Liver (tissue), 9 donors: ENCODE data around the gene MYO15A. TPM values are rescaled to one million over a fixed set of nuclear protein-coding genes. Genes with fewer than 3 reads are reported as not detected.

ENCODE experiments used
- DNase-seq: peaks from one replicate; pipeline ENCODE4 v3.0.0-alpha.2; 2017; ENCODE audit warnings: low spot score
- H3K27ac ChIP-seq, 2 donors: one replicate each; pipeline ENCODE4 v1.7.0; 2013; ENCODE audit warnings: inconsistent platforms in 2 of 2, low read length in 2 of 2, control low read depth in 1 of 2, low read depth in 1 of 2, mild to moderate bottlenecking in 1 of 2
- H3K27me3 ChIP-seq, 4 donors: one replicate each; pipeline versions ENCODE4 v1.6.1 to v1.7.0; 2013; ENCODE audit warnings: low read length in 3 of 4, inconsistent platforms in 1 of 4, mild to moderate bottlenecking in 1 of 4, moderate library complexity in 1 of 4; ENCODE audit not compliant: control insufficient read depth in 4 of 4, insufficient read depth in 4 of 4
- H3K36me3 ChIP-seq, 4 donors: one replicate each; pipeline versions ENCODE4 v1.6.1 to v1.7.0; 2013; ENCODE audit warnings: low read length in 3 of 4, mild to moderate bottlenecking in 3 of 4, low read depth in 1 of 4, moderate library complexity in 1 of 4; ENCODE audit not compliant: control insufficient read depth in 4 of 4, insufficient read depth in 3 of 4
- H3K4me1 ChIP-seq, 4 donors: one replicate each; pipeline versions ENCODE4 v1.6.1 to v1.7.0; 2013; ENCODE audit warnings: low read length in 3 of 4, mild to moderate bottlenecking in 3 of 4, moderate library complexity in 1 of 4; ENCODE audit not compliant: control insufficient read depth in 4 of 4, insufficient read depth in 4 of 4
- H3K4me3 ChIP-seq, 3 donors: one replicate each; pipeline versions ENCODE4 v1.6.1 to v1.7.0; 2013; ENCODE audit warnings: low read length in 3 of 3, control low read depth in 1 of 3, low read depth in 1 of 3, mild to moderate bottlenecking in 1 of 3
- H3K9ac ChIP-seq, 2 donors: one replicate each; pipeline ENCODE4 v1.7.0; 2013; ENCODE audit warnings: low read length in 2 of 2, mild to moderate bottlenecking in 2 of 2, moderate library complexity in 2 of 2, control low read depth in 1 of 2, low read depth in 1 of 2
- H3K9me3 ChIP-seq, 4 donors: one replicate each; pipeline versions ENCODE4 v1.6.1 to v1.7.0; 2013; ENCODE audit warnings: low read length in 3 of 4; ENCODE audit not compliant: control insufficient read depth in 4 of 4
- EGR1 ChIP-seq, 2 donors: IDR thresholded peaks; 2 replicates each; pipeline ENCODE4 v1.6.1; 2016 to 2018; ENCODE audit warnings: antibody characterized with exemption in 2 of 2, low read depth in 2 of 2
- FOXA1 ChIP-seq: IDR thresholded peaks from 2 replicates; pipeline ENCODE4 v1.6.1; 2016; ENCODE audit warnings: antibody characterized with exemption
- FOXA2 ChIP-seq: IDR thresholded peaks from 2 replicates; pipeline ENCODE4 v1.6.1; 2016; ENCODE audit warnings: antibody characterized with exemption
- GABPA ChIP-seq, 2 donors: IDR thresholded peaks in 1 of 2; conservative IDR thresholded peaks in 1 of 2; 2 replicates each; pipeline ENCODE4 v1.6.1; 2016; ENCODE audit warnings: antibody characterized with exemption in 2 of 2, mild to moderate bottlenecking in 1 of 2, moderate library complexity in 1 of 2
- HNF4A ChIP-seq, 2 donors: conservative IDR thresholded peaks; 2 replicates each; pipeline ENCODE4 v1.6.1; 2016; ENCODE audit warnings: antibody characterized with exemption in 2 of 2, mild to moderate bottlenecking in 2 of 2
- HNF4G ChIP-seq: IDR thresholded peaks from 2 replicates; pipeline ENCODE4 v1.6.1; 2016; ENCODE audit warnings: antibody characterized with exemption
- JUND ChIP-seq, 2 donors: IDR thresholded peaks; 2 replicates each; pipeline ENCODE4 v1.6.1; 2016; ENCODE audit warnings: antibody characterized with exemption in 2 of 2
- NR2F2 ChIP-seq: IDR thresholded peaks from 2 replicates; pipeline ENCODE4 v1.6.1; 2016; ENCODE audit warnings: antibody characterized with exemption
- RAD21 ChIP-seq, 2 donors: IDR thresholded peaks; 2 replicates each; pipeline ENCODE4 v1.6.1; 2016; ENCODE audit warnings: antibody characterized with exemption in 2 of 2, mild to moderate bottlenecking in 2 of 2
- RXRA ChIP-seq, 2 donors: IDR thresholded peaks; 2 replicates each; pipeline ENCODE4 v1.6.1; 2017 to 2018; ENCODE audit warnings: antibody characterized with exemption in 2 of 2, mild to moderate bottlenecking in 1 of 2
- SP1 ChIP-seq: IDR thresholded peaks from 2 replicates; pipeline ENCODE4 v1.6.1; 2018; ENCODE audit warnings: antibody characterized with exemption, mild to moderate bottlenecking
- TAF1 ChIP-seq: conservative IDR thresholded peaks from 2 replicates; pipeline ENCODE4 v1.6.1; 2016; ENCODE audit warnings: antibody characterized with exemption, mild to moderate bottlenecking
- YY1 ChIP-seq: IDR thresholded peaks from 2 replicates; pipeline ENCODE4 v1.6.1; 2016; ENCODE audit warnings: antibody characterized with exemption, mild to moderate bottlenecking
- WGBS: extraction: QIAGEN DNeasy Blood & Tissue Kit; methylation state at CpG from one replicate; pipeline ENCODE4 v1.1.7; 2013; 5-methylcytosine and 5-hydroxymethylcytosine counted together
- polyA plus RNA-seq, 2 donors: library from polyadenylated mRNA; stranded (reverse) in 1 of 2; unstranded in 1 of 2; fragments of 200-250 nt in 1 of 2; fragments of >200 nt in 1 of 2; fragmentation: Nextera tagmentation in 1 of 2; extraction: Ambion mirVana in 1 of 2; gene quantifications; one replicate each; pipeline versions ENCODE4 v1.2.1 to v1.2.3, GENCODE V29; 2013 to 2015
- total RNA-seq, 2 donors: library from RNA; depleted of rRNA; stranded (reverse); fragments of >200 nt; gene quantifications; one replicate each; pipeline ENCODE4 v1.2.3, GENCODE V29; 2014
- TF ChIP-seq, protein P1 (sequence below): IDR thresholded peaks from 2 replicates; pipeline ENCODE4 v1.6.1; 2016; ENCODE audit warnings: antibody characterized with exemption
- TF ChIP-seq, protein P2 (sequence below): IDR thresholded peaks from 2 replicates; pipeline ENCODE4 v1.6.1; 2016; ENCODE audit warnings: antibody characterized with exemption, mild to moderate bottlenecking
- TF ChIP-seq, protein P3 (sequence below): fragments of 150-350 bp; IDR thresholded peaks from 2 replicates; pipeline ENCODE4 v1.5.1; 2017; ENCODE audit warnings: improper control_type of control experiment, low read depth, low read length; ENCODE audit not compliant: missing input control
- TF ChIP-seq, protein P4 (sequence below): IDR thresholded peaks from 2 replicates; pipeline ENCODE4 v1.6.1; 2016; ENCODE audit warnings: antibody characterized with exemption
- TF ChIP-seq, protein P5 (sequence below): IDR thresholded peaks from 2 replicates; pipeline ENCODE4 v1.6.1; 2016; ENCODE audit warnings: antibody characterized with exemption
- donor health status: healthy.
- donor health status: healthy.
- donor health status: healthy.
- donor health status: healthy.
- donor health status: healthy.

The MYO15A gene
- total and polyA plus RNA-seq, 4 donors, result 0.15 to 2.9 (median 0.97) TPM

DNA sequence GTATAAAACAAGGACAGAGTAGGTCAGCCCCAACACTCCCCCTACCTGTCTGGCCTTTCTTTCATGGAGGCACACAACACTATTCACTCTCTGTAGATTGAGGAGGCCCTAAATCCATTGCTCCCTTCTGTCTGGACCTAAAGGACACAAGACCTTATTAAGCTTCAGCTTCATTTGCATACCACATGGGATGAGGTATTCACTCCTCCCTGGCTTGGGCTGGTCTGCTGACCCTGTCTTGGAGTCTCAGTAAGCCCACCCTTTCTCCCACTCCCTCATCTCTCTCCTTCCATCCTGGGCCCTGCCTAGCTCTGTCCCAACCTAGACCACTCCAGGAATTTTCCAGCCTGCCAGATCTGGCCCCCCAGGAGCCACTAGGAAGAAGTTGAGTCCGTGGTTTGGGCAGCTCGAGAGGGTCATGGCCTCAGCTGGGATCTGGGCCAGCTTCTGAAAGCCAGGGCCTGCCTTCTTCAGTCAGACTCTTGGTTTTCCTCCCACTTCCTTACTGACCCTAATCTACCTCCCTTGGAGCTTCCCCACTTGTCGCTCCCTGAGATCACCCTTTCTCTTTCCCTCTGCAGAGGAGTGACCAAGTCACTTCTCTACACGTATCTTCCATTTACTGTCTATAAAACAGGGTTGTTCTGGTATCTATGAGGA, 110.3 kb downstream of the MYO15A start:
- Histone ChIP-seq H3K27ac (no peak overlapping the region), H3K4me3 (no peak overlapping the region), H3K9ac (no peak overlapping the region), H3K9me3 (no peaks in the 10 kb centered on the region), H3K4me1 (no peaks in the 10 kb centered on the region), H3K27me3 (no peaks in the 10 kb centered on the region), H3K36me3 (no peaks in the 10 kb centered on the region)
- WGBS, result 62% methylated on average over 4 of the region's 4 CpGs
- no peak for DNase-seq
- TF ChIP-seq TAF1, result no peak
- TF ChIP-seq HNF4A (conservative IDR thresholded peaks at IDR 0.05), result no peak
- TF ChIP-seq NR2F2, result peak; percentile 18
- peak in 1 of 2 donors; percentile 7 for TF ChIP-seq RXRA (IDR thresholded peaks at IDR 0.05)
- TF ChIP-seq RAD21 (IDR thresholded peaks at IDR 0.05), result no peak
- TF ChIP-seq, protein P1, sequence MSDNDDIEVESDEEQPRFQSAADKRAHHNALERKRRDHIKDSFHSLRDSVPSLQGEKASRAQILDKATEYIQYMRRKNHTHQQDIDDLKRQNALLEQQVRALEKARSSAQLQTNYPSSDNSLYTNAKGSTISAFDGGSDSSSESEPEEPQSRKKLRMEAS, result no peak
- TF ChIP-seq, protein P2, sequence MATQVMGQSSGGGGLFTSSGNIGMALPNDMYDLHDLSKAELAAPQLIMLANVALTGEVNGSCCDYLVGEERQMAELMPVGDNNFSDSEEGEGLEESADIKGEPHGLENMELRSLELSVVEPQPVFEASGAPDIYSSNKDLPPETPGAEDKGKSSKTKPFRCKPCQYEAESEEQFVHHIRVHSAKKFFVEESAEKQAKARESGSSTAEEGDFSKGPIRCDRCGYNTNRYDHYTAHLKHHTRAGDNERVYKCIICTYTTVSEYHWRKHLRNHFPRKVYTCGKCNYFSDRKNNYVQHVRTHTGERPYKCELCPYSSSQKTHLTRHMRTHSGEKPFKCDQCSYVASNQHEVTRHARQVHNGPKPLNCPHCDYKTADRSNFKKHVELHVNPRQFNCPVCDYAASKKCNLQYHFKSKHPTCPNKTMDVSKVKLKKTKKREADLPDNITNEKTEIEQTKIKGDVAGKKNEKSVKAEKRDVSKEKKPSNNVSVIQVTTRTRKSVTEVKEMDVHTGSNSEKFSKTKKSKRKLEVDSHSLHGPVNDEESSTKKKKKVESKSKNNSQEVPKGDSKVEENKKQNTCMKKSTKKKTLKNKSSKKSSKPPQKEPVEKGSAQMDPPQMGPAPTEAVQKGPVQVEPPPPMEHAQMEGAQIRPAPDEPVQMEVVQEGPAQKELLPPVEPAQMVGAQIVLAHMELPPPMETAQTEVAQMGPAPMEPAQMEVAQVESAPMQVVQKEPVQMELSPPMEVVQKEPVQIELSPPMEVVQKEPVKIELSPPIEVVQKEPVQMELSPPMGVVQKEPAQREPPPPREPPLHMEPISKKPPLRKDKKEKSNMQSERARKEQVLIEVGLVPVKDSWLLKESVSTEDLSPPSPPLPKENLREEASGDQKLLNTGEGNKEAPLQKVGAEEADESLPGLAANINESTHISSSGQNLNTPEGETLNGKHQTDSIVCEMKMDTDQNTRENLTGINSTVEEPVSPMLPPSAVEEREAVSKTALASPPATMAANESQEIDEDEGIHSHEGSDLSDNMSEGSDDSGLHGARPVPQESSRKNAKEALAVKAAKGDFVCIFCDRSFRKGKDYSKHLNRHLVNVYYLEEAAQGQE, result no peak
- TF ChIP-seq HNF4G, result no peak
- TF ChIP-seq EGR1 (IDR thresholded peaks at IDR 0.05; ENCODE audit: low read depth in 2 of 2), result no peak
- no peak for TF ChIP-seq JUND (IDR thresholded peaks at IDR 0.05)
- TF ChIP-seq YY1, result no peak
- TF ChIP-seq, protein P3, sequence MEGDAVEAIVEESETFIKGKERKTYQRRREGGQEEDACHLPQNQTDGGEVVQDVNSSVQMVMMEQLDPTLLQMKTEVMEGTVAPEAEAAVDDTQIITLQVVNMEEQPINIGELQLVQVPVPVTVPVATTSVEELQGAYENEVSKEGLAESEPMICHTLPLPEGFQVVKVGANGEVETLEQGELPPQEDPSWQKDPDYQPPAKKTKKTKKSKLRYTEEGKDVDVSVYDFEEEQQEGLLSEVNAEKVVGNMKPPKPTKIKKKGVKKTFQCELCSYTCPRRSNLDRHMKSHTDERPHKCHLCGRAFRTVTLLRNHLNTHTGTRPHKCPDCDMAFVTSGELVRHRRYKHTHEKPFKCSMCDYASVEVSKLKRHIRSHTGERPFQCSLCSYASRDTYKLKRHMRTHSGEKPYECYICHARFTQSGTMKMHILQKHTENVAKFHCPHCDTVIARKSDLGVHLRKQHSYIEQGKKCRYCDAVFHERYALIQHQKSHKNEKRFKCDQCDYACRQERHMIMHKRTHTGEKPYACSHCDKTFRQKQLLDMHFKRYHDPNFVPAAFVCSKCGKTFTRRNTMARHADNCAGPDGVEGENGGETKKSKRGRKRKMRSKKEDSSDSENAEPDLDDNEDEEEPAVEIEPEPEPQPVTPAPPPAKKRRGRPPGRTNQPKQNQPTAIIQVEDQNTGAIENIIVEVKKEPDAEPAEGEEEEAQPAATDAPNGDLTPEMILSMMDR, result no peak
- TF ChIP-seq FOXA2, result no peak
- TF ChIP-seq, protein P4, sequence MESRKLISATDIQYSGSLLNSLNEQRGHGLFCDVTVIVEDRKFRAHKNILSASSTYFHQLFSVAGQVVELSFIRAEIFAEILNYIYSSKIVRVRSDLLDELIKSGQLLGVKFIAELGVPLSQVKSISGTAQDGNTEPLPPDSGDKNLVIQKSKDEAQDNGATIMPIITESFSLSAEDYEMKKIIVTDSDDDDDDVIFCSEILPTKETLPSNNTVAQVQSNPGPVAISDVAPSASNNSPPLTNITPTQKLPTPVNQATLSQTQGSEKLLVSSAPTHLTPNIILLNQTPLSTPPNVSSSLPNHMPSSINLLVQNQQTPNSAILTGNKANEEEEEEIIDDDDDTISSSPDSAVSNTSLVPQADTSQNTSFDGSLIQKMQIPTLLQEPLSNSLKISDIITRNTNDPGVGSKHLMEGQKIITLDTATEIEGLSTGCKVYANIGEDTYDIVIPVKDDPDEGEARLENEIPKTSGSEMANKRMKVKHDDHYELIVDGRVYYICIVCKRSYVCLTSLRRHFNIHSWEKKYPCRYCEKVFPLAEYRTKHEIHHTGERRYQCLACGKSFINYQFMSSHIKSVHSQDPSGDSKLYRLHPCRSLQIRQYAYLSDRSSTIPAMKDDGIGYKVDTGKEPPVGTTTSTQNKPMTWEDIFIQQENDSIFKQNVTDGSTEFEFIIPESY, result no peak

DNA sequence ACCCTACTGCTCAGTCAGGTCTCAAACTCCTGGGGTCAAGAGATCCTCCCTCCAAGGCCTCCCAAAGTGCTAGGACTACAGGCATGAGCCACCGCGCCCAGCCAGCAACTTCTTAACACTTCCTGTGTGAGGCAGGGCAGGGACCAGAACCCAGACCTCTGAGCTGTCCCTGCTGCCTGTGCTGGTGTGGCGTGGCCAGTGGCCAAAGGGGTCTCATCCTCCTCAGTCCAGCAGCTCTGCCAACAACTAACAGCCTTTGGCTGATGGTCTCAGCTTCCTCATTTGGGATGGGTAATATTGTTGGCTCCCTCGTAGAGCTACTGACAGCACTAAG, 115.5 kb downstream of the MYO15A start:
- Histone ChIP-seq H3K36me3 (no peaks in the 10 kb centered on the region), H3K27ac (no peak overlapping the region), H3K9ac (no peak overlapping the region), H3K4me3 (no peak overlapping the region), H3K27me3 (no peaks in the 10 kb centered on the region), H3K9me3 (no peaks in the 10 kb centered on the region), H3K4me1 (peaks cover 0 to 15% (median 6%) of the 10 kb centered on the region in 4 donors)
- no peak for DNase-seq
- 90% methylated on average over 4 of the region's 4 CpGs for whole genome bisulfite sequencing
- TF ChIP-seq, protein P5, sequence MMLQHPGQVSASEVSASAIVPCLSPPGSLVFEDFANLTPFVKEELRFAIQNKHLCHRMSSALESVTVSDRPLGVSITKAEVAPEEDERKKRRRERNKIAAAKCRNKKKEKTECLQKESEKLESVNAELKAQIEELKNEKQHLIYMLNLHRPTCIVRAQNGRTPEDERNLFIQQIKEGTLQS, result no peak
- TF ChIP-seq YY1, result no peak
- TF ChIP-seq HNF4G, result no peak
- TF ChIP-seq, protein P1, result no peak
- no peak for TF ChIP-seq FOXA1
- TF ChIP-seq SP1, result no peak
- TF ChIP-seq GABPA (IDR thresholded peaks at IDR 0.05 in 1 of 2, conservative IDR thresholded peaks at IDR 0.05 in 1 of 2), result no peak
- TF ChIP-seq NR2F2, result no peak
- TF ChIP-seq HNF4A (conservative IDR thresholded peaks at IDR 0.05), result no peak
